WTC11 (cell line): Measurements from ENCODE around the gene C20orf204.

ENCODE experiments used
- CTCF ChIP-seq: fragments of 200-600 bp; IDR thresholded peaks from 2 replicates; pipeline ENCODE4 v1.8.0; 2022; ENCODE audit warnings: antibody characterized with exemption
- ELF4 ChIP-seq: sonication (generic); formaldehyde crosslinking; IDR thresholded peaks from 2 replicates; pipeline ENCODE4 v1.8.1; 2022; ENCODE audit warnings: low read depth, mild to moderate bottlenecking, moderate library complexity, missing genetic modification reagents
- TCF7 ChIP-seq: sonication (generic); formaldehyde crosslinking; IDR thresholded peaks from 2 replicates; pipeline ENCODE4 v1.8.0; 2022; ENCODE audit warnings: mild to moderate bottlenecking, low read depth, missing genetic modification reagents, moderate library complexity
- TF ChIP-seq, protein P1 (sequence below): sonication (generic); formaldehyde crosslinking; IDR thresholded peaks from 2 replicates; pipeline ENCODE4 v1.8.0; 2022; ENCODE audit warnings: missing genetic modification reagents

GRCh38 chr20:64022671-64023360, 13.2 kb upstream of the C20orf204 start:
- TF ChIP-seq ELF4 (CRISPR knock-in tag), result no peak
- no peak for TF ChIP-seq TCF7
- no peak for TF ChIP-seq CTCF
- TF ChIP-seq, protein P1, sequence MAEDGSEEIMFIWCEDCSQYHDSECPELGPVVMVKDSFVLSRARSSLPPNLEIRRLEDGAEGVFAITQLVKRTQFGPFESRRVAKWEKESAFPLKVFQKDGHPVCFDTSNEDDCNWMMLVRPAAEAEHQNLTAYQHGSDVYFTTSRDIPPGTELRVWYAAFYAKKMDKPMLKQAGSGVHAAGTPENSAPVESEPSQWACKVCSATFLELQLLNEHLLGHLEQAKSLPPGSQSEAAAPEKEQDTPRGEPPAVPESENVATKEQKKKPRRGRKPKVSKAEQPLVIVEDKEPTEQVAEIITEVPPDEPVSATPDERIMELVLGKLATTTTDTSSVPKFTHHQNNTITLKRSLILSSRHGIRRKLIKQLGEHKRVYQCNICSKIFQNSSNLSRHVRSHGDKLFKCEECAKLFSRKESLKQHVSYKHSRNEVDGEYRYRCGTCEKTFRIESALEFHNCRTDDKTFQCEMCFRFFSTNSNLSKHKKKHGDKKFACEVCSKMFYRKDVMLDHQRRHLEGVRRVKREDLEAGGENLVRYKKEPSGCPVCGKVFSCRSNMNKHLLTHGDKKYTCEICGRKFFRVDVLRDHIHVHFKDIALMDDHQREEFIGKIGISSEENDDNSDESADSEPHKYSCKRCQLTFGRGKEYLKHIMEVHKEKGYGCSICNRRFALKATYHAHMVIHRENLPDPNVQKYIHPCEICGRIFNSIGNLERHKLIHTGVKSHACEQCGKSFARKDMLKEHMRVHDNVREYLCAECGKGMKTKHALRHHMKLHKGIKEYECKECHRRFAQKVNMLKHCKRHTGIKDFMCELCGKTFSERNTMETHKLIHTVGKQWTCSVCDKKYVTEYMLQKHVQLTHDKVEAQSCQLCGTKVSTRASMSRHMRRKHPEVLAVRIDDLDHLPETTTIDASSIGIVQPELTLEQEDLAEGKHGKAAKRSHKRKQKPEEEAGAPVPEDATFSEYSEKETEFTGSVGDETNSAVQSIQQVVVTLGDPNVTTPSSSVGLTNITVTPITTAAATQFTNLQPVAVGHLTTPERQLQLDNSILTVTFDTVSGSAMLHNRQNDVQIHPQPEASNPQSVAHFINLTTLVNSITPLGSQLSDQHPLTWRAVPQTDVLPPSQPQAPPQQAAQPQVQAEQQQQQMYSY (CRISPR knock-in tag), result no peak
